SH-SY5Y (cell line): ENCODE data around the gene CAMTA1.

Source experiments
- GATA2 ChIP-seq: IDR thresholded peaks from 2 replicates; pipeline ENCODE4 v1.6.1; 2011; ENCODE audit warnings: mild to moderate bottlenecking, low read depth, low read length
- GATA3 ChIP-seq: IDR thresholded peaks from 2 replicates; pipeline ENCODE4 v1.6.1; 2011; ENCODE audit warnings: low read depth, mild to moderate bottlenecking, low read length, moderate library complexity

GRCh38 chr1:7326366-7326765 is 541.1 kb downstream of the CAMTA1 start:
- TF ChIP-seq GATA2, result no peak
- no peak for TF ChIP-seq GATA3
